OCI-LY1 (cell line): ENCODE measurements around the gene ESPNL.

Experiments used
- H2AFZ ChIP-seq: fragments of 200-600 bp; sonication (generic), shearing (Covaris generic); 2 replicates; pipeline ENCODE4 v1.6.0; 2014; ENCODE audit warnings: antibody characterized with exemption, mild to moderate bottlenecking, low read length
- H3F3A ChIP-seq: fragments of 200-600 bp; sonication (generic), shearing (Covaris generic); 2 replicates; pipeline ENCODE4 v1.6.0; 2014; ENCODE audit warnings: mild to moderate bottlenecking, antibody characterized with exemption, low read length, moderate library complexity; ENCODE audit not compliant: insufficient read depth
- H3K27ac ChIP-seq: fragments of 200-600 bp; sonication (generic); 2 replicates; pipeline ENCODE4 v1.5.1; 2014; ENCODE audit warnings: low read length, mixed run types, mild to moderate bottlenecking, low read depth; ENCODE audit not compliant: poor library complexity, severe bottlenecking
- H3K27me3 ChIP-seq: fragments of 200-600 bp; sonication (generic); 2 replicates; pipeline ENCODE4 v1.6.0; 2014; ENCODE audit warnings: antibody characterized with exemption, mild to moderate bottlenecking, low read length, moderate library complexity; ENCODE audit not compliant: insufficient read depth
- H3K36me3 ChIP-seq: fragments of 200-600 bp; sonication (generic); 2 replicates; pipeline ENCODE4 v1.6.1; 2014; ENCODE audit warnings: mild to moderate bottlenecking, antibody characterized with exemption, low read length, moderate library complexity, mixed read lengths; ENCODE audit not compliant: insufficient read depth
- H3K4me1 ChIP-seq: fragments of 200-600 bp; sonication (generic); 2 replicates; pipeline ENCODE4 v1.5.1; 2014; ENCODE audit warnings: mild to moderate bottlenecking, low read length, moderate library complexity; ENCODE audit not compliant: insufficient read depth, severe bottlenecking
- H3K4me2 ChIP-seq: fragments of 200-600 bp; sonication (generic), shearing (Covaris generic); 2 replicates; pipeline ENCODE4 v1.6.1; 2014; ENCODE audit warnings: low read length
- H3K4me3 ChIP-seq: fragments of 200-600 bp; sonication (generic); 2 replicates; pipeline ENCODE4 v1.5.1; 2014; ENCODE audit warnings: low read length, low read depth, mild to moderate bottlenecking, mixed read lengths; ENCODE audit not compliant: poor library complexity, severe bottlenecking
- H3K79me2 ChIP-seq: fragments of 200-600 bp; shearing (Covaris generic); 2 replicates; pipeline ENCODE4 v1.6.1; 2016; ENCODE audit warnings: mixed run types, low read length, mixed read lengths; ENCODE audit not compliant: insufficient read depth
- H3K9ac ChIP-seq: fragments of 200-600 bp; sonication (generic), shearing (Covaris generic); 2 replicates; pipeline ENCODE4 v1.6.1; 2014; ENCODE audit warnings: mild to moderate bottlenecking, low read length, mixed read lengths
- H3K9me2 ChIP-seq: fragments of 200-600 bp; sonication (generic), shearing (Covaris generic); 2 replicates; pipeline ENCODE4 v1.6.1; 2014; ENCODE audit warnings: low read depth, mild to moderate bottlenecking, low read length, mixed read lengths
- H3K9me3 ChIP-seq: fragments of 200-600 bp; shearing (Covaris generic); 2 replicates; pipeline ENCODE4 v1.6.1; 2014; ENCODE audit warnings: low read length, mixed read lengths
- H4K20me1 ChIP-seq: fragments of 200-600 bp; sonication (generic), shearing (Covaris generic); 2 replicates; pipeline ENCODE4 v1.6.0; 2016; ENCODE audit warnings: mild to moderate bottlenecking, low read length; ENCODE audit not compliant: insufficient read depth
- EZH2 ChIP-seq: fragments of 200-600 bp; sonication (generic), shearing (Covaris generic); IDR thresholded peaks from 2 replicates; pipeline ENCODE4 v1.8.0; 2017; ENCODE audit warnings: borderline replicate concordance, mixed run types, mild to moderate bottlenecking, antibody characterized with exemption, low read length, moderate library complexity, mixed read lengths
- TF ChIP-seq, protein P1 (sequence below): fragments of 200-600 bp; sonication (generic), shearing (Covaris generic); IDR thresholded peaks from 2 replicates; pipeline ENCODE4 v1.5.1; 2017; ENCODE audit warnings: mild to moderate bottlenecking, antibody characterized with exemption, low read length, moderate library complexity, mixed read lengths

Gene ESPNL

DNA sequence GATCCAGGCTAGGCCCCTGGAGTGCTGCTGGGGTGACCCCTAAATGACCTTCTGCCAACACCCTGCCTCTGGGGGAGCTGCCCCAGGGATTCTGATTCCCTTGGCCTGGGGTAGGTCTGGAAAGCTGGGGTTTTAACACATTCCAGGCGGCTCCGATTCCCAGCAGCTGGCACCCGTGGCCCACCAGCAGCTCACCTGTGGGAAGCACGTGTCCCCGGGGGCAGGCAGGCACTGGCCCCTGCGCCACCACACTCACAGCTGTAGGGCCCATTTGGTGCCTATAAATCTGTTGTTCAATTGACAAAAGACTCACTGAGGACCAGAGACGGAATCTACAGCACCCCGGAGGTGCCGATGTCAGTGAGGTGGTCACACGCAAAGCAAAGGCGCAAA, 34.2 kb downstream of the ESPNL start:
- Histone ChIP-seq H3K9me3 (no peaks in the 10 kb centered on the region), H3K9me2 (no peaks in the 10 kb centered on the region), H3K79me2 (no peaks in the 10 kb centered on the region), H3F3A (no peaks in the 10 kb centered on the region), H3K9ac (no peak overlapping the region), H2AFZ (no peak overlapping the region), H4K20me1 (no peaks in the 10 kb centered on the region), H3K27ac (no peak overlapping the region), H3K4me2 (no peak overlapping the region), H3K27me3 (peaks cover 28% of the 10 kb centered on the region), H3K4me3 (no peak overlapping the region), H3K4me1 (peaks cover 4% of the 10 kb centered on the region), H3K36me3 (no peaks in the 10 kb centered on the region)
- TF ChIP-seq EZH2 = no peak
- TF ChIP-seq, protein P1, sequence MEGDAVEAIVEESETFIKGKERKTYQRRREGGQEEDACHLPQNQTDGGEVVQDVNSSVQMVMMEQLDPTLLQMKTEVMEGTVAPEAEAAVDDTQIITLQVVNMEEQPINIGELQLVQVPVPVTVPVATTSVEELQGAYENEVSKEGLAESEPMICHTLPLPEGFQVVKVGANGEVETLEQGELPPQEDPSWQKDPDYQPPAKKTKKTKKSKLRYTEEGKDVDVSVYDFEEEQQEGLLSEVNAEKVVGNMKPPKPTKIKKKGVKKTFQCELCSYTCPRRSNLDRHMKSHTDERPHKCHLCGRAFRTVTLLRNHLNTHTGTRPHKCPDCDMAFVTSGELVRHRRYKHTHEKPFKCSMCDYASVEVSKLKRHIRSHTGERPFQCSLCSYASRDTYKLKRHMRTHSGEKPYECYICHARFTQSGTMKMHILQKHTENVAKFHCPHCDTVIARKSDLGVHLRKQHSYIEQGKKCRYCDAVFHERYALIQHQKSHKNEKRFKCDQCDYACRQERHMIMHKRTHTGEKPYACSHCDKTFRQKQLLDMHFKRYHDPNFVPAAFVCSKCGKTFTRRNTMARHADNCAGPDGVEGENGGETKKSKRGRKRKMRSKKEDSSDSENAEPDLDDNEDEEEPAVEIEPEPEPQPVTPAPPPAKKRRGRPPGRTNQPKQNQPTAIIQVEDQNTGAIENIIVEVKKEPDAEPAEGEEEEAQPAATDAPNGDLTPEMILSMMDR = no peak

DNA sequence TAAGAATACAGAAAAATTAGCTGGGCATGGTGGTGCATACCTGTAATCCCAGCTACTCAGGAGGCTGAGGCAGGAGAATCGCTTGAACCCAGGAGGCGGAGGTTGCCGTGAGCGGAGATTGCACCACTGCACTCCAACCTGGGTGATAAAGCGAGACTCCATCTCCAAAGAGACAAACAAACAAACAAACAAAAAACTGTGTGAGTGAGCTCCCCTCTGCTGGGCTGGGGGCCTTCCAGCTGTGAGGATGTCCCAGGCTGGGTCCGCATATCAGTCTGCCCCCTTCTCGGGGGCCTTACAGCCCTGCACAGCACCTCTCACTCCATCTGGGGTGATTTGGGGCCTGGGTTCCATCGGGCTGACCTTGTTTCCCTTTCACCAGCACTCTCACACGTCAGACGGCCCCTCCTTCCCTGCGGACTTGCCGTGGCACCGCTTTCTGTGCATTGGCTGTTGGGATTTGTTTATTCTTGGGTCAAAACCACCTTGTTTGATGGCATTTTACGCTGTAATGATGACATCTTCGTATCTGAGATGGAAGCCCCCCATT, 35.5 kb downstream of the ESPNL start:
- Histone ChIP-seq H3K9ac (no peak overlapping the region), H3K4me2 (no peak overlapping the region), H3K36me3 (no peaks in the 10 kb centered on the region), H3F3A (no peaks in the 10 kb centered on the region), H3K27me3 (peaks cover 28% of the 10 kb centered on the region), H3K27ac (no peak overlapping the region), H2AFZ (no peak overlapping the region), H3K9me2 (no peaks in the 10 kb centered on the region), H3K79me2 (no peaks in the 10 kb centered on the region), H3K9me3 (no peaks in the 10 kb centered on the region), H4K20me1 (no peaks in the 10 kb centered on the region), H3K4me1 (peaks cover 11% of the 10 kb centered on the region), H3K4me3 (no peak overlapping the region)
- TF ChIP-seq EZH2 = no peak
- TF ChIP-seq, protein P1 = no peak

DNA sequence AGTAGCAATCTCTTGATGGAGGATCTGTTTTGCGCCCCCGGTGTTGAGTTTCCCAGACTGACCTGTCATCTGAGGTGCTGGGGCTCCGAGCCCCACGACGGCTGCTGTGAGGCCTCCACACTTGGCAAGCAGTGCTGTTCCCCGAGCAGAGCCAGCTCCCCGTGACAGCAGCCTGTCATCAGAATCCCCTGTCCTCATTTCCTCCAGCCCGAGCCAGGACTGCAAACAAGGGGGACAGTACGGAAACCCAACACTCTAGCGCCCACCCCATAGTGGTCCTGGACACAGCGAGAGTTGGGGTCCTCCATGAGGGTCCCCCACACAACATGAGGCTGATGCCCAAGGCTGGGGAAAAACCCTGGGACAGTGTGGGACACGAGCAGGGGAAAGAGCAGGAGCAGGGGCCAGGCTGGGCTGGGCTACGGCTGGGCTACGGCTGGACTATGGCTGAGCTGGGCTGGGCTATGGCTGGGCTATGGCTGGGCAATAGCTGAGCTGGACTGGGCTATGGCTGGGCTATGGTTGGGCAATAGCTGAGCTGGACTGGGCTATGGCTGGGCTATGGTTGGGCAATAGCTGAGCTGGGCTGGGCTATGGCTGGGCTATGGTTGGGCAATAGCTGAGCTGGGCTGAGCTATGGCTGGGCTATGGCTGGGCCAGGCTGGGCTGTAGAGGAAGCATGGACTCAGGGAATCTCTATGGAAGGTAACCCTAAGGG, 36.8 kb downstream of the ESPNL start:
- Histone ChIP-seq H3K27me3 (peaks cover 24% of the 10 kb centered on the region), H3F3A (no peaks in the 10 kb centered on the region), H3K9me3 (no peaks in the 10 kb centered on the region), H3K79me2 (no peaks in the 10 kb centered on the region), H3K9me2 (no peaks in the 10 kb centered on the region), H3K27ac (no peak overlapping the region), H4K20me1 (no peaks in the 10 kb centered on the region), H3K4me1 (peaks cover 11% of the 10 kb centered on the region), H3K4me3 (no peak overlapping the region), H3K36me3 (no peaks in the 10 kb centered on the region), H2AFZ (no peak overlapping the region), H3K9ac (no peak overlapping the region), H3K4me2 (no peak overlapping the region)
- no peak for TF ChIP-seq EZH2

DNA sequence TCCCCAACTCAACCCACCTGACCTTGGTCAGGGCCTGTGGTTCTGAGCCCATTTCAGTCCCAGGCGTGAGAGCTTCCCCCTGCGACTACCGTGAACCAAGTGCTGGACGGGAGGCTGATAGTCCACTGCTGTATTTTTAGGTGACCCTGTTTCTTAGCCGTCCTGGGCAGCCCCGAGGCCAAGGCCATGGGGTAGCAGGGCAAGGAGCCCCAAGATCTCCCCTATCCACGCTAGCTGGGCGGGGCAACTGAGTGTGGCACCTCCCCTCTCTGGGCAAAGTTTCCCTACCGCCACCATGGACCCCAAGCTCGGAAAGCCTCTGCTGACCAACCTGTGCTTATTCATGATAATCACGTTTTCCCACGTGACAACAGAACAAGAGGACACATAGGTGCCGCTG, 37.7 kb downstream of the ESPNL start:
- TF ChIP-seq, protein P1 = no peak
- no peak for TF ChIP-seq EZH2
- Histone ChIP-seq H3K27me3 (peaks cover 15% of the 10 kb centered on the region), H3K79me2 (no peaks in the 10 kb centered on the region), H3K9me3 (no peaks in the 10 kb centered on the region), H3K4me1 (peaks cover 11% of the 10 kb centered on the region), H3K4me2 (no peak overlapping the region), H3K36me3 (no peaks in the 10 kb centered on the region), H3K4me3 (no peak overlapping the region), H3K27ac (no peak overlapping the region), H2AFZ (no peak overlapping the region), H3K9ac (no peak overlapping the region), H4K20me1 (no peaks in the 10 kb centered on the region), H3F3A (no peaks in the 10 kb centered on the region), H3K9me2 (no peaks in the 10 kb centered on the region)
